Right forelimb (tissue), 1 donor: Measurements from ENCODE around the gene TCN1.
"Not testable (repeated sequence)": the region's sequence is repeated elsewhere in the genome, so short reads cannot be mapped to it uniquely, and the experiment has no call there.

ENCODE experiments used
- DNase-seq: peaks from one replicate; pipeline ENCODE4 v3.0.0-alpha.2; 2018

TCN1 gene

GRCh38 chr11:59857439-59858434 lies 8.6 kb downstream of the TCN1 start:
- DNase-seq = no peak

DNA sequence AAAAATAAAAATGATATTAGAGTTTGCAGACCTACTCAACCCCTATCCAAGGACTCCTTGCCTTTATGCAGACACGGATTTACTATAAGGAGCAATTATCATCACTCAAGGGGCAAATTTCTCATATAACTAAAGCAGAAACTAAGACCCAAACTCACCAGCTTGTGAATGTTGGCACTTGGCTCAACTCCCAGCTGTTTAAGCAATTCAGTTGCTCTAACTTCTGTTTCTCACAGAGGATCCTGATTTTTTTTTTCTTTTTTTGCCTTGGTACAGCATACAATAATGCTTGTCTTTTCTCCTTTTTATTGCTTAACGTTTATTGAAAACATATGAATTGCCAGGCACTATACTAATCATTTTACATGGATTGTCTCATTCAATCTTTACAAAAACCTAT lies 11.4 kb downstream of the TCN1 start:
- no peak for DNase-seq

GRCh38 chr11:59851416-59851815 lies 14.9 kb downstream of the TCN1 start:
- not testable (repeated sequence) for DNase-seq

- DNase-seq = not testable (repeated sequence)
Measured at GRCh38 chr11:59849551-59849950, 16.7 kb downstream of the TCN1 start.

- DNase-seq = no peak
Measured at GRCh38 chr11:59849129-59849528, 17.2 kb downstream of the TCN1 start.

DNA sequence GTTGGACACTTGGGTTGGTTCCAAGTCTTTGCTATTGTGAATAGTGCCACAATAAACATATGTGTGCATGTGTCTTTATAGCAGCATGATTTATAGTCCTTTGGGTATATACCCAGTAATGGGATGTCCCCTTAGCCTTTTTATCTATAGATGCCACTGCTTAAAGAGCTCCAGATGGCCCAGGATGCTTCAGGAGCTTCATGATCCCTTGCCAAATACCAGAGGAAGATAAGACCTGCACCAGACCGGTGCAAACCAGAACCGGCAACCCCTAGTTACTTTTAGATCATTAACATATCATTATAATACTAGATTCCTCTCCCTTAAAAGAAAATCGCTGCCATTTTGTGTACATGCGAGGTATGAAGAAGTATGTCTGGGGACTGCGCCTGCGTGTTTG lies 17.8 kb downstream of the TCN1 start:
- not testable (repeated sequence) for DNase-seq

DNA sequence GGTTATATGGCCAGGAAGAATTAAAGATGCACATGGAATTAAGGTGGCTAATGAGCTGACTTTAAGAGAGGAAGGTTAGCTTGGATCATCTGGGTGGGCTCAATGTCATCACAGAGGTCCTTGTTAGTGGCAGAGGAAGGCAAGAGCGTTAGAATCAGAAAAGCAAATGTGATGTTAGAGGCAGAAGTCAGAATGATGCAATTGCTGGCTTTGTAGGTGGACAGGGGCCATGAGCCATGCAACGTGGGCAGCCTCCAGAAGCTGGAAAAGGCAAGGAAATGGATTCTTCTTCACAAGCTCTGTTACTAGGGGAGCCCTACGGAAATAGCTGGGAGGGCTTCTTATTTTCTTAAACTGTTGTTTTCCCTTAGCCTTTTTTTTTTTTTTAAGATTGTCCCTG lies 18.7 kb downstream of the TCN1 start:
- no peak for DNase-seq

DNA sequence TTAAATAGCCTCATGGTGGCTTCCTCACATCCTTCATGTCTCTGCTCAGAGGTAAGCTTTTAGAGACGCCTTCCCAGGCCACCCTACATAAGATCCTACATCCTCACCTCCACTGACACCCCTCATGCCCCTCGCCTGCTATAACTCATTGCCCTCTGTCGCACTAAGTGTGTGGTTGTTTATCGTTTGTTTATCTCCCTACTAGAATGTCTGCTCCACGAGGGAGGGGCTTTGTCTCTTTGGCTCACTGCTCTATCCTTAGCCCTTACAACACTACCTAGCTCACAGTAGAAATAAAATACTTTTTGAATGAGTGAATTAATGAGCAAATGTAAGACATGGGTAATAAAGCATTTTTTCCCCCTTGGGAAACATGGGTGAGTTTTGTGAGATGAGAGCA lies 19.7 kb downstream of the TCN1 start:
- DNase-seq = no peak

DNA sequence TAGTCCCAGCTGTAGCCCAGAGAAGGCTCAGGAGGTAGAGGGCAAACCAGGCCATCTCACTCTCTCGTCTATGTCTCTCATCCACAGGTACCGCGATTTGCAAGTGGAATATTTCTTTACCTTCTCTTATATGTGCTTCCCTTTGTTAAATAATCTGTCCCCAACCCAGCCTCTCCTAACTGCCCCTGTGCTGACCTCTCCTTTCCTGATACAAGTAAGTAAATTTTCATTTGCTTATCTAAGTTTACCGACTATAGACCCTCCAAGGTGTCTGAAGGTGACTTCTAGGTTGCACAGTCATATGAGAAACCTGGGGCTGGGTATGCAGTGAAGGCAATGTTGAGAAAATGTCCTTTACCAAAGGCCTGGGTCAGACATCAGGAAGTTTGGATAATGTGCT lies 20.9 kb downstream of the TCN1 start, which contains the start of gene CBLIF:
TSS of gene CBLIF (minus strand) at position 101 of the 400 bp plus-strand sequence. CDS start at position 55, 46 bp downstream.
- DNase-seq = no peak

- no peak for DNase-seq
Measured at GRCh38 chr11:59842316-59842715, 24.0 kb downstream of the TCN1 start.

- DNase-seq = no peak
Measured at GRCh38 chr11:59841514-59841913, 24.8 kb downstream of the TCN1 start.

DNA sequence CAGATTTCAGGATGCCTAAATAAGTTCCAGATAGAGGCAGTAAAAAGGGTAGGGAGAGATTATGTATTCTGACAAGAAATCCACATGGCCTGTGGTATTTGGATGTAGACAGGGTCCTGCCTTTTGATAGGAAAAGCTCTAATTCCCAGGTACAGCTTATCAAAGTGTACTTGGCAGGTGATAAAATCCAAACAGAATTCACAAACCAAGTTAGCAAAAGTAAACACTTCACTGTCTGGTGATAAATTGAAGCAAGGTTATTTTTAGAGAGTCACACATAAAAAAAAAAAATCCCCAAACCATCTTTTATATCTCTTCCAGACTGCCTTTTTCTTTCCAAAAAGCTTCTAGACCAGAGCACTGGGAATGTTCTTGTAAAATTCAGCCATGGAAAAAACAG lies 26.7 kb downstream of the TCN1 start:
- DNase-seq = no peak

- DNase-seq = no peak
Measured at GRCh38 chr11:59833602-59834001, 32.7 kb downstream of the TCN1 start.

DNA sequence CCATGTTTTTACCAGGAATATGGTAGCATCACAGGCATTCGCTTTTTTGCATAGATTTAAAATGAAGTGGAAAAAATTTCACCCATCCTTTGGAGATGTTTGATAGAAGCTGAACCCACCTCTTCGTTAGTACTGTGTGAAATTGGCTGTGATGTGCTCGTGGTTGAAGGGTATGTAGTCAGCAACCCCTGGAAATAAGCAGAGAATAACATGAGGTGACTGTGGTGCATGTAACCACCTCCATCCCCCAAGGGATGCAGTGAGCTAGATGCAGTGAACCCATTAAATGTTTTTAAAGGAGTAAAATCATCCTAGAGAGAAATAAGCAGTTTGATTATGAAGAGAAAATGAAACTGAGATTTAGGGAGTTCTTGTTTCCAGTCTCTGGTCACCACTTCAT lies 36.9 kb downstream of the TCN1 start:
- no peak for DNase-seq

DNA sequence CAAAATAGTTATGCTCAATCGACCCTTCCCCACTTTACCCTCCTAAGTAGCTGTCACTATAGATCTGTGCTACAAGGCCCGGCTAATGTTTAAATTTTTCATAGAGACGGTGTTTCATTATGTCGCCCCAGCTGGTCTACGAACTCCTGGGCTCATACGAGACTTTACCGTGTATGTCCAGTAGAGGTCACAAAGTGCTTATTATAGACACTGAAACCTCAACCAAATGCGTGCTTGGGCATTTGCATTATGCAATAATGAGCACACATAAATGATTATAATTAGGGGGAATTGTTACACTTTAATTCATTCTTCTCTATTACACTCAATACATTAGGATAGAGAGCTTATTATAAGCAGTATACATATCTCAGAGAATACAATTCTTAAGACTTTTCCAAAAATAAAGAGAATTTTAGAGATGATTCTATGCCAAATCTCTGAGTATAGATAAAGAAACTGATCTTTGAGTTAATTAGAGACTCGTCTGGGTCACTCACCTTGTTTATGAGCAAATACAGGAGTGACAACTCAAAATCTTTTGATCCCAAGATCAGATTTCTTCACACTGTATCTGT lies 43.2 kb downstream of the TCN1 start:
- no peak for DNase-seq

GRCh38 chr11:59818572-59818971 lies 47.7 kb downstream of the TCN1 start:
- DNase-seq = no peak

- DNase-seq = not testable (repeated sequence)
Measured at GRCh38 chr11:59816434-59816833, 49.9 kb downstream of the TCN1 start.

- no peak for DNase-seq
Measured at GRCh38 chr11:59815754-59816153, 50.5 kb downstream of the TCN1 start.

- no peak for DNase-seq
Measured at GRCh38 chr11:59814021-59814420, 52.3 kb downstream of the TCN1 start.

- no peak for DNase-seq
Measured at GRCh38 chr11:59813364-59813763, 52.9 kb downstream of the TCN1 start.

DNA sequence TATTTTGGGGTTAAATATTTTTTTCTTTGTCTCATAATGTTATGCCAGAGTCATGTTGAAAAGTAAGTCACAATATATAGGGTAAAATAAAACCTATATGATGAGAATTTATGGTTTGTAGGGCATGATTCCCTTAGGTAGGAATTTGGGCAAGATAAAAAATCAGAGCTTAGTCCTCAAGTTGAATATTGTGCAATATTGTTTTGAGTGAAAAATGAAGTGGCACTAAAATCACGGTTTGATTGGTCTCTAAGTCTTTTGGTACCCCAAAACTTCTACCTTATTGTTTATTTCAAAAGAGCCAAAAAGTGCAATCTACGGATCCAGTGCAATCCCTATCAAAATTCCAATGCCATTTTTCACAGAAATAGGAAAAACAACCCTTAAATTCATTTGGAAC lies 54.1 kb downstream of the TCN1 start:
- DNase-seq = no peak

DNA sequence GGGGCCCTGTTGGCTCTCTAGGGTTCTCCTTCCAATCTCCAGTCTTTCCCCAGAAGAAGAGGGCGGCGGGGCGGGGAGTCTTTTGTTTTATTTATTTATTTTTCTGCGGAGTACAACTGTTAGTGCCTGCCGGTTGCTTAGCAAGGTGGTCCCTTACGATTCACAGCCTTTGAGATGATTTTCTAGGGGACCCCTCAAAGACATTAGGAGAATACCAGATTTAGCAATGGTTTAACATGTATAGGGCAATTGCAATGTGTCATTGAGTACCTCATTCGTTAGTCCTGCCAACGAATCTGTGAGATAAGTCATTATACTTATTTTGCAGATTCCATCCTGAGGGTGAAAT lies 55.4 kb downstream of the TCN1 start:
- no peak for DNase-seq

DNA sequence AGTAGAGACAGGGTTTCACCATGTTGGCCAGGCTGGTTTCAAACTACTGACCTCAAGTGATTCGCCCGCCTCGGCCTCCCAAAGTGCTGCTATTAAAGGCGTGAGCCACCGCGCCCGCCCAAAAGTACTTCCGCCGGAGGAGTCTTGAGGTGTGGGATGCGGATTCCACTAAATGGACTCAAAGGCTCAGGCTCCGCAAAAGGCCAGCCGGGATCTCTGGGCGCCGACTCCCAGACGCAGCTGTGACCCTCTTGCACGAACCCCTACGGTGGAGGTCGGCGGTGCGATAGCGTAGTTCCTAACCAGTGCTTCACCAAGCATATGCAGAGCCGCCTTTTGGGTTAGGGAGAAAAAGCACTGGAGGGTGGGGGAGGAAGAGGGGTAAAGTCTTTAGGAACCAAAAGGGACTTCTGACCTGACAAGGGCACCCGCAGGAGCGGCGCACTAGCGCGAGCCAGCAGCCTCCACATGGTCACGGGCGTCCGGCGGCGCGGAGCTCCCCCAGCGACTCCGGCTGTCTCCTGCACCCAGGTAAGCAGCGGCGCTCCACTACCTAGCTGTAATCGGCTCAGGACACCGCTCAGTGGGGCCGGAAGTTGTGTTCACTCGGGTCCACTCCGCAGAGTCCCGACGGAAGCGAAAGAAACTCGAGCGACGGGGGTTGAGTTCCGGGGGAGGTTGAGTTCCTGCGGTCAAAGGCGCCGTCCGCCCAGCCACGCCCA lies 55.9 kb downstream of the TCN1 start, which contains the start of gene MRPL16:
TSS of gene MRPL16 (minus strand) at position 590 of the 722 bp plus-strand sequence. CDS start at position 470, 120 bp downstream.
- DNase-seq = peak; percentile 93
